HepG2 (cell line): ENCODE measurements around the gene SLC38A4. TPM values are rescaled to one million over a fixed set of nuclear protein-coding genes. Genes with fewer than 3 reads are reported as not detected.

Source experiments
- ASH2L ChIP-seq: fragments of 300-600, 200-600 bp; sonication (generic); IDR thresholded peaks from 2 replicates; pipeline ENCODE4 v1.7.0; 2017; ENCODE audit warnings: low read depth, mild to moderate bottlenecking, moderate library complexity, mixed read lengths, low read length; ENCODE audit not compliant: insufficient read length
- MTF1 ChIP-seq: sonication (generic); formaldehyde crosslinking; IDR thresholded peaks from 2 replicates; pipeline ENCODE4 v1.5.0; 2020; ENCODE audit warnings: missing genetic modification reagents
- MXD4 ChIP-seq: IDR thresholded peaks from 2 replicates; pipeline ENCODE4 v1.6.1; 2016; ENCODE audit warnings: mild to moderate bottlenecking, missing biosample characterization, missing genetic modification reagents
- NR2F1 ChIP-seq, 2 experiments: fragments of 450-650 bp in 1 of 2; formaldehyde crosslinking in 1 of 2; IDR thresholded peaks; 2 replicates each; pipeline versions ENCODE4 v1.5.0 to v1.6.1; 2016 to 2020; ENCODE audit warnings: mild to moderate bottlenecking in 1 of 2, missing compliant biosample characterization in 1 of 2, missing genetic modification reagents in 1 of 2, moderate library complexity in 1 of 2
- POGK ChIP-seq: sonication (generic); formaldehyde crosslinking; conservative IDR thresholded peaks from 2 replicates; pipeline ENCODE4 v1.8.0; 2022; ENCODE audit warnings: mild to moderate bottlenecking, moderate library complexity, missing genetic modification reagents
- RFX1 ChIP-seq: fragments of 450-650 bp; IDR thresholded peaks from 2 replicates; pipeline ENCODE4 v1.6.1; 2017
- RFX5 ChIP-seq: IDR thresholded peaks from 2 replicates; pipeline ENCODE4 v1.6.1; 2011; ENCODE audit warnings: low read depth, low read length, improper control_type of control experiment
- SIX4 ChIP-seq: sonication (generic); formaldehyde crosslinking; IDR thresholded peaks from 2 replicates; pipeline ENCODE4 v1.4.0; 2020; ENCODE audit warnings: missing genetic modification reagents
- TOE1 ChIP-seq: sonication (generic); formaldehyde crosslinking; IDR thresholded peaks from 2 replicates; pipeline ENCODE4 v1.4.0; 2020; ENCODE audit warnings: mild to moderate bottlenecking, missing genetic modification reagents
- ZNF20 ChIP-seq: sonication (generic); formaldehyde crosslinking; IDR thresholded peaks from 2 replicates; pipeline ENCODE4 v1.4.0; 2020; ENCODE audit warnings: mild to moderate bottlenecking, moderate library complexity, missing genetic modification reagents
- ZNF235 ChIP-seq: sonication (generic); formaldehyde crosslinking; IDR thresholded peaks from 2 replicates; pipeline ENCODE4 v1.8.1; 2023; ENCODE audit warnings: mild to moderate bottlenecking, missing genetic modification reagents, borderline replicate concordance
- ZNF292 ChIP-seq: sonication (generic); formaldehyde crosslinking; IDR thresholded peaks from 2 replicates; pipeline ENCODE4 v1.8.1; 2022; ENCODE audit warnings: mild to moderate bottlenecking, low read depth, missing genetic modification reagents, borderline replicate concordance
- ZNF407 ChIP-seq: sonication (generic); formaldehyde crosslinking; IDR thresholded peaks from one replicate; pipeline ENCODE4 v1.5.1; 2020; ENCODE audit warnings: mild to moderate bottlenecking, missing genetic modification reagents; ENCODE audit errors: not compliant biosample characterization
- ZNF564 ChIP-seq: sonication (generic); formaldehyde crosslinking; IDR thresholded peaks from 2 replicates; pipeline ENCODE4 v1.8.1; 2023; ENCODE audit warnings: mild to moderate bottlenecking, missing genetic modification reagents
- ZNF567 ChIP-seq: sonication (generic); formaldehyde crosslinking; IDR thresholded peaks from 2 replicates; pipeline ENCODE4 v1.8.1; 2023; ENCODE audit warnings: mild to moderate bottlenecking, missing genetic modification reagents, borderline replicate concordance
- ZNF709 ChIP-seq: sonication (generic); formaldehyde crosslinking; IDR thresholded peaks from 2 replicates; pipeline ENCODE4 v1.5.0; 2020; ENCODE audit warnings: mild to moderate bottlenecking, missing genetic modification reagents
- ZNF777 ChIP-seq: sonication (generic); formaldehyde crosslinking; IDR thresholded peaks from 2 replicates; pipeline ENCODE4 v1.4.0; 2020; ENCODE audit warnings: missing genetic modification reagents
- polyA plus RNA-seq, 8 experiments: library from polyadenylated mRNA; depleted of rRNA in 3 of 8; stranded (reverse) in 7 of 8; unstranded in 1 of 8; fragments of >200 nt; fragmentation: Illumina TruSeq in 4 of 8; extraction: Trizol in 4 of 8; gene quantifications; 2 replicates each; pipeline versions ENCODE4 v1.2.1 to v1.2.3, GENCODE V29; 2011 to 2016; ENCODE audit warnings: low read depth in 4 of 8, missing spikeins in 1 of 8, mixed read lengths in 1 of 8; ENCODE audit not compliant: insufficient read depth in 1 of 8
- total RNA-seq, 5 experiments: library from RNA; depleted of rRNA; stranded (reverse); fragments of >200 nt; fragmentation: Illumina TruSeq; extraction: Trizol; gene quantifications; 2 replicates each; pipeline ENCODE4 v1.2.3, GENCODE V29; 2016; ENCODE audit warnings: low read depth in 1 of 5
- TF ChIP-seq, protein P1 (sequence below): sonication (generic); formaldehyde crosslinking; IDR thresholded peaks from 2 replicates; pipeline ENCODE4 v1.9.0; 2021; ENCODE audit warnings: missing genetic modification reagents, borderline replicate concordance
- TF ChIP-seq, protein P2 (sequence below): IDR thresholded peaks from 2 replicates; pipeline ENCODE4 v1.6.1; 2016; ENCODE audit warnings: low read depth

Gene SLC38A4
- total and polyA plus RNA-seq, 2 of the 13 experiments (the other 11 are each of a cell fraction or from before 2014, with no cell fraction given) = 3.5 to 5.2 TPM

DNA sequence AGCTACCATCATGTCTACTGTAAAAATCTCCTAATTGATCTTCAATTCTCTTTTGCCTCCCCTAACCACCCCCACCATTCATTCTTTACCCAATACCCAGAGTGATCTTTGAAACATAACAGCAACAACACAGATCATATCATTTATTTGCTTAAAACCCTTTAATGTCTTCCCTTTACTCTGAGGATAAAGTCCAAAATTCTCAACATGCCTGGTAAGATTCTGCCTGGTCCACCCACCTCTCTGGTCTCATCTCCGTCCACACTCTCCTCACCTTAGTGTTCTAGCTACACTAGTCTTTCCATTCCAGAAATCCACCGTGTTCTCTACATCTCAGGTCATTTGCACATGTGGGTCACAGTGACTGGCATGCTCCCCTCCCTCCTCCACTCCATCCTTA, 27.7 kb downstream of the SLC38A4 start (continued):
- TF ChIP-seq ZNF407 (CRISPR knock-in tag) (no peak), ASH2L (peak; percentile 67), SIX4 (CRISPR knock-in tag) (no peak), POGK (no peak), ZNF777 (CRISPR knock-in tag) (no peak), MXD4 (CRISPR knock-in tag) (no peak), RFX1 (no peak), MTF1 (CRISPR knock-in tag) (no peak), ZNF235 (CRISPR knock-in tag) (no peak), ZNF709 (no peak), ZNF292 (no peak), TOE1 (CRISPR knock-in tag) (no peak), ZNF20 (CRISPR knock-in tag) (no peak), ZNF567 (CRISPR knock-in tag) (no peak), RFX5 (no peak), NR2F1 (CRISPR knock-in tag; IDR thresholded peaks at IDR 0.05) (no peak), ZNF564 (CRISPR knock-in tag) (no peak)
- TF ChIP-seq, protein P1, sequence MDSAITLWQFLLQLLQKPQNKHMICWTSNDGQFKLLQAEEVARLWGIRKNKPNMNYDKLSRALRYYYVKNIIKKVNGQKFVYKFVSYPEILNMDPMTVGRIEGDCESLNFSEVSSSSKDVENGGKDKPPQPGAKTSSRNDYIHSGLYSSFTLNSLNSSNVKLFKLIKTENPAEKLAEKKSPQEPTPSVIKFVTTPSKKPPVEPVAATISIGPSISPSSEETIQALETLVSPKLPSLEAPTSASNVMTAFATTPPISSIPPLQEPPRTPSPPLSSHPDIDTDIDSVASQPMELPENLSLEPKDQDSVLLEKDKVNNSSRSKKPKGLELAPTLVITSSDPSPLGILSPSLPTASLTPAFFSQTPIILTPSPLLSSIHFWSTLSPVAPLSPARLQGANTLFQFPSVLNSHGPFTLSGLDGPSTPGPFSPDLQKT (CRISPR knock-in tag) = no peak
- TF ChIP-seq, protein P2, sequence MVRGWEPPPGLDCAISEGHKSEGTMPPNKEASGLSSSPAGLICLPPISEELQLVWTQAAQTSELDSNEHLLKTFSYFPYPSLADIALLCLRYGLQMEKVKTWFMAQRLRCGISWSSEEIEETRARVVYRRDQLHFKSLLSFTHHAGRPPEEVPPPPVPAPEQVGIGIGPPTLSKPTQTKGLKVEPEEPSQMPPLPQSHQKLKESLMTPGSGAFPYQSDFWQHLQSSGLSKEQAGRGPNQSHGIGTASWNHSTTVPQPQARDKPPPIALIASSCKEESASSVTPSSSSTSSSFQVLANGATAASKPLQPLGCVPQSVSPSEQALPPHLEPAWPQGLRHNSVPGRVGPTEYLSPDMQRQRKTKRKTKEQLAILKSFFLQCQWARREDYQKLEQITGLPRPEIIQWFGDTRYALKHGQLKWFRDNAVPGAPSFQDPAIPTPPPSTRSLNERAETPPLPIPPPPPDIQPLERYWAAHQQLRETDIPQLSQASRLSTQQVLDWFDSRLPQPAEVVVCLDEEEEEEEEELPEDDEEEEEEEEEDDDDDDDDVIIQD = peak; percentile 85; the same call in 1 of the 2 replicates
